NCI-H1092 treated with DMSO at 0.1 percent for 48 hours (cell line): Measurements from ENCODE around the gene CPT1A.

ENCODE experiments used
- DNase-seq: peaks from one replicate; lab custom pipeline; 2025; lab: John Stamatoyannopoulos, UW

The CPT1A gene

DNA sequence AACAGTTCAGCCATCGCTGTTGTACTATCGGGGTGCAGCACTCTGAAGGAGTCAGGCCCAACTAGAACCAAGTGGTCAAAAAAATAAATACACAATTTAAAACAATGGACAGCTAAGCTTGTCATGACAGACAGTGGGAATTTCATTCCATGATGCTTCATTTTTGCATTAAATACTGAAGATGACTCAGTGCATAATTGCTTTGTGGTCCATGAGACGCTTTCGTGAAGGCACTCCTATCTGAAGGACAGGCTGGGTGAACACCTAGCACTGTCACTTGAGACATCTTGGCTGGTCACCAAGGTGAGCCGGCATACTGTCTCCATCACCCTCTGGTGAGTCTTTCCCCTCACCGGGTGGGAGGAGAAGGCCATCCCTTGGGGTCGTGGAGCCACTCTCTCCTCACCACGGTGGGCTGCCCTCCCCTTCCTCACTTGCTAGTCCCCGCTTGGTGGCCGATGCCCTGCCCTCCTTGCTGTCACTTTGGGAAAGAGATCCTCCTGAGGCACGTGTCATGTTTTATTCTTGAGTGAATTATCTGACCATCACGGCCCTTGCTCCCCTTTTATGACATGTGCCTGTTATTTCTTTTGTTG is 85.4 kb downstream of the CPT1A start:
- no peak for DNase-seq

DNA sequence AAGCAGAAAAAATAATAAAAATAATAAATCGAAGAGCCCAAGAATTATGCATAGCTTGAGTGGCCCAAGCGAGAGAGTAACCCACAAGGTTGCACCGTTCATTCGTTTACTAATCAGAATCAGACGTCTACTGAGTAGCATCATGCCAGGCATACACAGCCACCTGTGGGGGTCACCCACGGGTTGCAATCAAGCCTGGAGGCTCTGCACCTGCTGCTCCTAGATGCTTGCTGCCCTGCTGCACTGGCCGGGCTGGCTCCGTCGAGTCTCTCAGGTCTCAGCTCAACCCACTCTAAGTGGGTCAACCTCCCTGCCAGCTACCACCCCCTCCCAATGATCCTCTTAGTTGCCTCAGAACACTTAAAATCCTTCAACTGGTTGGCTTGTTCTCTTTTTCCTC is 88.4 kb downstream of the CPT1A start:
- peak; percentile 30 for DNase-seq

DNA sequence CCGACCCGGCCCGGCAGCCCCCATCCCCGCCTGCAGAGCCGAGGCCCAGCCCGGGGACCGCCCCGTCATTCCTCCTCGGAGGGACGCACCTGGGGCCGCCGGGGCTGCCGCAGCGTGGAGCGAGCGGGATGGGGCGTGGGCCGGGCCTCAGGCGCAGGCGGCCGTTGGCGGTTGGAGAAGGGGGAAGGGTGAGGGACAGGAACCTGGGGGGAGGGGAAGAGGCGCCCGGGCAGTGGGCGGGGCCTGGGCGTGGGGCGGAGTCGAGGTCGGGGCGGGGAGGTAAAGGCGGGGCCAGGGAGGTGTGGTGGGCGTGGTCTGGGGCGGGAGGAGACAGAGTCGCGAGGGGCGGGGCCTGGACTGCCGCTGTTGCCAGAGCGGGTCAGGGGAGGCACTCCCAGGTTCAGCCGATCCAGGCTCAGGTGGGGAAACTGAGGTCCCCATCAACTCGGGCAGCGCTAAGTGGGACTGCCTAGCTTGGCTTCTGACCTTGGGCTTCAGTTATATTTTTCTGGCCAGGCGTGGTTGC is 90.3 kb downstream of the CPT1A start, which contains the start of gene TESMIN:
Gene TESMIN, minus strand, starts transcription at position 190 of the 526 bp plus-strand sequence. CDS start 860 bp downstream, outside the sequence.
- DNase-seq = peak; percentile 87

DNA sequence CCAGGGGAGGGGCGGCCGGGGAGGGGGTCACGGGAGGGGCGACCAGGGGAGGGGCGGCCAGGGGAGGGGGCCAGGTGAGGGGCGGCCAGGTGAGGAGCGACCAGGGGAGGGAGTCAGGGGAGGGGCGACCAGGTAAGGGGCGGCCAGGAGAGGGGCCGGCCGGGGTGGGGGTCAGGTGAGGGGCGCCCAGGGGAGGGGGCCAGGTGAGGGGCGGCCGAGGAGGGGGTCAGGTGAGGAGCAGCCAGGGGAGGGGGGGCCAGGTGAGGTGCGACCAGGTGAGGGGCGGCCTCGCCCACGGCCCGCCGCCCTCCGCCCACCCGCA is 90.8 kb downstream of the CPT1A start:
- DNase-seq = no peak

DNA sequence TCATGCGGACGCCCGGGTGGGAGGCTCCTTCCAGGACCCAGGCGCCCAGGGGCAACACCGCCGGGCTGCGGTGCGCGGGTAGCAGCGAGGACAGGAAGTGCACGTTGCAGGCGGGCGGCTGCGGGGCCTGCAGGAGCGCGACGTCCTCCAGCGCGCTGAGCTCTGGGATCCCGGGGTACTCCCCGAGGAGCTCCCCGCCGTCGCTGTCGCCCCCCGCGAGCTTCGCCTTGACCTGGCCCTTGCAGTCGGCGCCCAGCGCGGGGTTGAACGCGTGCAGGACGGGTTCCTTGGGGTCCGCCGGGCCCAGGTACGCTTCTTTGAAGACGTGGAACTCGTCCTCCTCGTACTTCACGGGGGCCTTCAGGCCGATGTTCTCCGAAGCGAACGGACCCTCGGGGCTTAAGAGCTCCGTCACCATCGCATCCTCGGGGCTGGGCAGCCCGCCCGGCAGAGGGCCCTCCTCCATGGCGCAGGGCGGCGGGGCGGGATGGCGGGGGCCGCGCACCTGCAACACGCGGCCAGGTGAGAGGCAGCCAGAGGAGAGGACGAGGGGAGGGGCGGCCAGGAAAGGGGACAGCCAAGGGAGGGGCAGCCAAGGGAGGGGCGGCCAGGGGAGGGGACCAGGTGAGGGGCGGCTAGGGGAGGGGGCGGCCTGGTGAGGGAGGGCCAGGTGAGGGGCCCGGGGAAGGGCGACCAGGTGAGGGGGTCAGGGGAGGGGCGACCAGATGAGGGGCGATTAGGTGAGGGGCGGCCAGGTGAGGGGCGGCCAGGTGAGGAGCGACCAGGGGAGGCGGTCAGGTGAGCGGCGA is 91.3 kb downstream of the CPT1A start:
- DNase-seq = no peak

DNA sequence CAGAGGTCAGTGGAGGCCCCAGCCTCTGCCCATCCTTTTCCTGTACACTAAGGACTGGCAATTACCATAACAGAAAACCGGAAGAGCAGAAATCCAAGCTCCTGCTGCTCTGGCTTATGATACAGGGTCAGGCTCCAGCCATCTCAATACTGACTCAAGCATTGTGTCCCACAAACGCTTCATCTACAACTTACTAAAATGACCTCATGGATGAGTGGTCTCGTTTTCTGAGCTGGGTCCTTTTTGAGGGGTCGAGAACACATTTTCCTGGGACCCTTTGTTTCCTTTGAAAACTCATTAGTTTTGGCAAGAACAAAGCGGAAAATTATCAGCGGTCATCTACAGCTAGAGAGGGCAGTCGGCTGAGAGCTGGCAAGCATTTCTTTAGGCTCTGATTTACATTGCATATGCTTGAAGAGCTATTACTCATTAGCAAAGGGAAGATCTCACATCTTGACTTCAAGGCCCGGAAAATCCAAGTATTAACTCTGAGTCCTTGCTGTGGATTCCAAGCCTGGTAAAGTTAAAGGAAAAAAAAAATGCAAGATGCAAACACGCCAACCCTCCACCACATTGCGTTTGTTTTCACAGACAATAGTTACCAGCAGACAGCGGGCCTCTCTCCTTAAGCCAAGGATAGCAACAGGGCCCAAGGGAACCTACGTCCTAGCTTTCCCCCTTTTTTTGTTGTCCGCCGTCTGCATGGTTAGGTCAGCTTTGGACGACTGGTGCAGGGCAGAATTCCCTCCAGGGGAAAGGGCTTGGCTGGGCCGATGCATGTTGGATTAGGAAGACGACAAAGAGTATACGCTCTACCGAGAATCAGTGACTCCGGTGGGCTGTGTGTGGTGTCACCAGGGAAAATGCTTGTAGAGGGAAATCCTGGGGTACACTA is 92.2 kb downstream of the CPT1A start:
- no peak for DNase-seq

DNA sequence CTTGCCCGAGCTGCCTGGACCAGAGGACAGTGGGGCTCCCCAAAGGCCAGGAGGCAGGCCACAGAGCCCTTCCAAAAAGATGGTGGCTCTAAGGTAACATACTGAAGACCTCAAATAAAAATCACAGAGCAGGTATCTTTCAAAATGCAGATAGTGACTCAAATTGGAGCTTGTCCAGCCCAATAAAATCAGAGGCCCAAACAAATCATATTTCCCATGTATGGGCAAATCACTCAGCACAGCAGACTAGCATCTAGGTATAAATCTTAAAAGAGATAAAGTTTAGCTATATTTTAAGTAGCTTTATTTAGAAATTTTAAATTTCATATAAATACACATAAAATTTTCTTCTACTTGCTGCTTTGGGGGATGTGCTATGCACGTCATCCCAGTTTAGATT is 93.7 kb downstream of the CPT1A start:
- DNase-seq = no peak

DNA sequence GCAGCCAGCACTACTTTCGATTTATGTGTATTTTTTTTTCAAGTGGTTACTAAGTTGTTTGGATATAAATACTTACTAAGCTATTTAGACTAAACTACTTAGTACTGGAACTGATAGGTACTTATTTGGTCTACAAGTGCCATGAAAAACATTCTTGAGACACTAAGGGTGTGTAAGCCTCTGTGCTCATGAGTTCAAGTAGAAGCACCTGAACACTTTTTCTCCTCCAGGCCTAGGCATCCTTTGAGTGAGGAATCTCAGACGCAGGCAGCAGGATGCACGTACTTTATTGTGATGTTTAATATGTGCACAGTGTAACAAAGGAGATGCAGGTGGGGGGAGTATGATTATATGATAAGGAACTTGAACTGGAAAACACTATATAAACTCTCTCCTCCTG is 98.2 kb downstream of the CPT1A start:
- no peak for DNase-seq

DNA sequence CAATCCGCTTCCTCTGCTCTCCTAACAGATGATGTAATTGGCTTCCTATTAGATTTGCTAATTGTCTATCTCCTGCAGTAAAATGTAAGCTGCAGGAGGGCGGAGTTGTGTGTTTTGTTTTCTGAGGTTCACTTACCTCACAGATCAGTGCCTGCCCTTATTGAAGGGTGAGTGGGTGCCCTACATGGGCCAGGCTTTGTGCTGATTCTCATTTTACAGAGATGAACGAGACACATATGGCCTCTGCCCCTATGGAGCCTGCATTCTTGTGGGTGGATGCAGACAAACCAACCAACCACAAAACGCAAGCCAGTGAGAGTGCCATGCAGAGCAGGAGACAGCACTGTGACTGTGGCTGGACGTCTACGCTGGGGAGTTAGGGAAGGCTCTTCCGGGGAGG is 100.3 kb downstream of the CPT1A start:
- no peak for DNase-seq

DNA sequence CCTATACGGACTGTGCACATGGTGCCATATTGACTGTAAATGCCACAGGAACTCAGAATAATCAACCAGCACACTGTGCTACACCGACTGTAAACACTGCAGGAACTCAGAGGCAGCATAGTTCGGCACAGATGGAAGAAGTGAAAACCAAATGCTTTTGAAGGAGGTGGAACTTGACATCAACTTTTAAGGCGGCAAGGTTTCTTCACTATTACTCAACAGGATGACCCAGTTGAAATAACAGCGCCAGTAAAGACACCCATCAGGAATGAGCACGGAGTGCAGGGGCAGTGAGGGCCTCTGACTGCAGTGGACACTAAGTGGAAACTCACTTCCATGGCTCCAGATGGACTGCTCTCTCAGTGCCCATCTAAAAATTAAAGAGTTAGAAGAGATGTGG is 106.1 kb downstream of the CPT1A start:
- DNase-seq = no peak

DNA sequence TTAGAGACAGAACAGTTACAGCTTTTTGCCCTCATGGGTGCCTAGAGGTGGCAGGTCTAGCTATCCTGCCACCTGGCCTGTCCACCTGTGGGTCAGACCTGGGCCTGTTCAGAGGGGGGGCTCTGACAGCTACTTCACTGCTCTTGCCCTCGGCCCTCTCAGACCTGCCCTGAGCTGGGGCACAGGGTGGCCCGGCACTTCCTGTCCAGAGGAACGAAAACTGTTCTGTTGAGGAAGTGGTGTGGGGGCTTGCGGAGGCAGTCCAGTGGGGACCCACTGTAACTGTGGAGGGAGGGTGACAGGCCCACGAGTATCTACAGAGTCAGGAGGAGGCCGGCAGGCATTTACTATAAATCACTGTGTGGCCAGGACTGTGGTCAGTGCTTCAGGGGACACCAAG is 106.6 kb downstream of the CPT1A start:
- DNase-seq = no peak

DNA sequence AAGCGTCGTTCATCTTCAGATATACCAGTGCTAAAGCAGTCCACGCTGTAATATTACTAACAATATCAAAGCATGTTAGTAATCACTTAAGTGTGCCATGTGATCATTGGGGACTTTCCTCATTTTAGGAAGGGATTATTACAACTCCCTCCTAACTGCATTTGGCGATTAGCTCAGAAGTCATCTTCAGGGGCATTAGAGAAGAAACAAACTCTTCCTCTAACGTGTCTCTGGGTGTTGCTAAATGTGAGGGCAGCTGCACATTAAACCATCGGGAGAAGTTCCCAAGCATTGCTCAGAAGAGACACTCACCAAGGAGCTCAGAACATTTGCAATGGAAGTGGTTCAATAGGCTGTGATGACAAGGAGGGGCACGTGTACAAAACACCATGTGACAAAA is 107.6 kb downstream of the CPT1A start:
- no peak for DNase-seq

DNA sequence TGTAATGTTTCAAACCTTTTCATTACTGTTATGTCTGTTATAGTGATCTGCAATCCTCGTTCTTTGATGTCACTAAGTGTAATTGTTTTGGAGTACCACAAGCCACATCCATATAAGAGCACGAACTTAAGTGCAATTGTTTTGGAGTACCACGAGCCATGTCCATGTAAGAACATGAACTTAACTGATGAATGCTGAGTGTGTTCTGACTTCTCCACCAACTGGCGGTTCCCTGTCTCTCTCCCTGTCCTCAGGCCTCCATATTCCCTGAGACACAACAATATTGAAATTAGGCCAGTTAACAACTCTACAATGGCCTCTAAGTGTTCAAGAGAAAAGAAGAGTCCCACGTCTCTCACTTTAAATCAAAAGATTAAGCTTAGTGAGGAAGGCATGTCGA is 113.9 kb downstream of the CPT1A start:
- DNase-seq = peak; percentile 9

DNA sequence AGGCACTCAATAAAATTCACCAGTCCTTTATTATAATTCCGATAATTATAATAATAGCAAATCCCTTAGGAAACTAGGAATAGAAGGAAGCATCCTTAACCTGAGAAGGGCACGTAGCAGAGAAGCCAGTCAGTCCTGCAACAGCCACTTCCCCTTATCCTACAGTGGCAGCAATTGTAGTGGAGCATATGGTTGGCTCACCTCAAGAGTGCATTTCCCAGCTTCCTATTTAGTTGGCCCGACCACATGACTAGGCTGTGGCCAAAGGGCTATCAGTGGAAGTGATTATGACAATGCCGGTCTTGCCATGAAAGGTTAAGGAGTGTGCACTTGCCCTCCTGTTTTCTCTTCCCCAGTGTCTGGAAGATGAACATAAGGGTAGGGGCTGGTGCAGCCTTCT is 117.4 kb downstream of the CPT1A start:
- no peak for DNase-seq

DNA sequence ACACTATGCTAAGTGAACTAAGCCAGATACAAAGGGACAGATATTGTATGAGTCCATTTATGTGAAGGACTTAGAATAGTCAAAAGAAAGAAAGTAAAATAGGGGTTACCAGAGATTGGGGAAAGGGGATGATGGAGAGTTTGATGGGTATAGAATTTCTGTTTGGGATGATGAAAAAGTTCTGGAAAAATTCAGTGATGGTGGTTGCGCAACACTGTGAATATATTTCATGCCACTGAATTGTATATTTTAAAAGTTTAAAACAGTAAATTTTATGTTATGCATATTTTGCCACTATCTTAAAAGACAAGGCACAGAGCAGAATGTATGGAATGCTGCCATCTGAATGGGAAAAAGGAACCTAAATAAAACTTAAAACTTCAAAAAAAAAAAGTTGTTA is 119.6 kb downstream of the CPT1A start:
- no peak for DNase-seq

DNA sequence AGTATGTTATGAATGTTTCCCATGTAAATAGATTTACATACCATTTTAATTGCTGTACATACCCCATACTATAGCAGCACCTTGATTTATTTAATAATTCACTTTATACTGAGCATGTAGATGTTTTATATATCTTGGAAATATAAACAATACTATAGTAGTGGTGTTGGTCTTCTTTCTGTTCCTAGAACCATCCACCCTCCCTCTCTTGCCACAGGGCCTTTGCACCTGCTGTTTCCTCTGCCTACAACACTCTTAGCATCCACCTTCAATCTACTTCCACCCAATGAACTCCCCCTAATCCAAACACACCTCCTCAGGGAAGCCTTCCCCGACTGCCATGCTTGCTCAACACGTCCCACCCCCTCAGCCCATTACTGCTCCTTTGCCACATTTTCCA is 120.6 kb downstream of the CPT1A start:
- no peak for DNase-seq

DNA sequence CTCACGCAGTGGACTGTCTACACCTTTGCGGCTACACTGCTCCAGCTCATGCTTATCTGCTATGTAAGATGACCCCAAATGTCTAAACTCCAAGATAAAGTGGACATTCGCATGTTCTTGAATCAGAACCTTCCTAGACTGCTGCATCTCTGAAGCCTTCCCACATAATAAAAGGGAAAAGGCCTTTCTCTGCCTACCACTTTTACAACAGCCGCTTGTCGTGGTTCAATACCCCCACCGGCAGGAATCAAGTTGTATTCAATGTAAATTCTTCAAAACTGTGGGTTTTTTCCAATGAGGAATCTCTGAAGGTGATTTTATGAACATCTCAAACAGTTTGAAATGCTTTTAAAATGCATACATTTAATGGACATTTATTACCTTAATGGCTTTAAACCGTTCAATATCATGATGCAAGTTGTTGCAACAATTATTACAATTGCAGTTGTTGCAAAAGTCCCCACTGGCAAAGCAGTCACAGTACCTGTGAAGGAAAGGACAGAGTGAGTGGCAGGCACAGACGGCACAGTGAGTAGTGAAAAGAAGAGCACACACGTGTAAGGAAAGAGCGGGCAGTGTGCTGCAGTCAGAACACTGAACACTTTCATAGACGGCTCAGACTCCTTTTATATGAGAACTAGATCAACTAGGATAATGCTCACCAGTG is 126.1 kb downstream of the CPT1A start:
- no peak for DNase-seq

DNA sequence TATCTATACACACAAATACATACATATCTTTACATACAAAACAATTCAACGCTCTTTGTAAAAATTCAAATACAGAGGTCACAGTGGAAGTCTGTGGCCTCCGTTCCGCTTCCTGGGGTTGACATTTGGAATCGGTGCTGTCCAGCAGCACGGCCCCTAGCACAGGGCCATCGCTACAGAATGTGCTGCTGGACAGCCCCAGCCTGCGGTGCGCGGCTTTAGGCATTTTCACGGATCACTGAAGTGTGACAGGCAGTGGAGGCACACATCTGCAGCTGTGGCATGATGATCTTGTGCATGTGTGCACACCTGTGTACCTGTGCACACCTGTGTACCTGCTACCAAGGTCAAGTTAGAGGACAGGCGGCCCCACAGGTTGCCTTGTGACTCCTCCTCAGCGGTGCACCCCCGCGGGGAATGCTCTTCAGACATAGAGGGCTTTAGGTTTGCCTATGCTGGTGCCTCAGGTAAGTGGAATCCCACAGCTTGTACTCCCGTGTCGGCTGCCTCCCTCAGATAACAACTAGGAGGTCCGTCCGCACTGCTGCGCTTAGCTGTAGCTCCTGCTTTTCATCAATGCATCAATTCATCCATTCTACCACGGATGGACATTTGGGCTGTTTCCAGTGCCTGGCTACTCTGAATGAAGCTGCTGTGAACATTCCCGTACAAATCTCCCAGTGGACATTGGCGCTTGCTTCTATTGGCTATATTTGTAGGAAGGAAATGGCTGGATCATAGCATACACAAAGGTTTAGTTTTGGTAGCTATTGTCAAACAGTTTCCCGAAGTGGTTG is 127.5 kb downstream of the CPT1A start:
- DNase-seq = no peak

DNA sequence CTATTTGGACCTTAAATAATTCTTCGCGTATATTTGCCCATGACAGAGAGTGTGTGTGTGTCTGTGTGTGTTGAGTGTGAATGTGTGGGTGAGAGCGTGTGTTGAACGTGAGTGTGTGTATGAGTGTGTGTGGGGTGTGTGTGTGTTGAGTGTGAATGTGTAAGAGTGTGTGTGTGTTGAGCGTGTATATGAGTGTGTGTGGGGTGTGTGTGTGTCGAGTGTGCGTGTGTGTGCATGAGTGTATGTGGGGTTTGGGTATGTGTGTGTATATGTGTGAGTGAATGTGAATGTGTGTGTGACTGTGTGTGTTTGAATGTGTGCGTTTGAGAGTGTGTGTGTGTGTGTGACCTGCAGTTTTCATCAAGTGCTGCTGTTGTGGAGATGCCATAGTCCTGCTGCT is 130.6 kb downstream of the CPT1A start:
- no peak for DNase-seq

DNA sequence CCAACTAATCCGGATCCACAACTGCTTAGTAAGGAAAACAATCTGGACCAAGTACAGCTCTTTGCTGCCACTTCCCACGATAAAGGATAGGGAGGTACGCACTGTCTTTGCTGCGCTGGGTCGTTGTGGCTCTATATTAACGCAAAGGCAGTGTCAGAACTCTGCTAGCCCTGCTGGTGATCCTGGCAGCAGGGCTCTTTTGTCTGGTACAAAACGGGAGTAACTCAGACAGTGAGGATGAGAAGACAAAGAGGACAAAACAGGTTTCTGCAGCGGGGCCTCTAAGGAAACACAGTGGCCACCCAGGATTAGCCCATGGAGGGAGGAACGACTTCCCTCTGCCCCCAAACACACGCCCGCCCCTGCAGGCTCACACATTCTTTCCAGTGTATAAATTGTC is 131.3 kb downstream of the CPT1A start:
- no peak for DNase-seq

DNA sequence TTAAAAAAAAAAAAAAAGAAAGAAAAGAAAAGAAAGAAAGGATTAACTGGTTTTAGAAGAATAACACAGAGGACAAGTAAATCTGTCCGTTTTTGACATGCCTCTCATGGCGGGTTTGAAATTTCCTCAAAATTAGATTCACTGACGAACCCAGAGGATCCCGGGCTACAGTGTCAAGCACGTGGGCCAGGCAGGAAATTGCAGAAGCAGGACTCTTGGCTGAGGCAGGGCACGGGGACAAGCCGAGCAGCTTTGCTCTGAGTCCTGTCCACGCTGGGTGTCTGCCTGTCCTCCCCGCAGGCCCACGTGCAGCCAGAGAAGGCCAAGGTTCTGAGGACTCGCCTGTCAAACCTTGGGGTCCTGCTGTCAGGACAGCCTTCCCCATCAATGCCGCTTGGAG is 132.7 kb downstream of the CPT1A start:
- no peak for DNase-seq
